HCT116 (cell line): ENCODE results near the gene NINJ2.

Experiments used
- CTCF ChIP-seq, 3 experiments: fragments of 200-600 bp in 1 of 3; sonication (generic) in 1 of 3; IDR thresholded peaks in 2 of 3; conservative IDR thresholded peaks in 1 of 3; 2 replicates each; pipeline ENCODE4 v1.5.1; 2012 to 2017; ENCODE audit warnings: low read depth in 2 of 3, low read length in 2 of 3, antibody characterized with exemption in 1 of 3, borderline replicate concordance in 1 of 3, control low read depth in 1 of 3, mild to moderate bottlenecking in 1 of 3, mixed read lengths in 1 of 3, mixed run types in 1 of 3, moderate library complexity in 1 of 3; ENCODE audit not compliant: insufficient read depth in 1 of 3
- EZH2 ChIP-seq: fragments of 200-600 bp; sonication (generic); IDR thresholded peaks from 2 replicates; pipeline ENCODE4 v1.6.1; 2017; ENCODE audit warnings: antibody characterized with exemption, mixed run types
- POLR2A ChIP-seq: IDR thresholded peaks from 2 replicates; pipeline ENCODE4 v1.7.0; 2011; ENCODE audit warnings: borderline replicate concordance; ENCODE audit not compliant: insufficient read depth, insufficient read length; ENCODE audit errors: extremely low read depth
- RAD21 ChIP-seq: IDR thresholded peaks from 2 replicates; pipeline ENCODE4 v1.6.1; 2012; ENCODE audit warnings: low read depth, mild to moderate bottlenecking
- ZFX ChIP-seq: fragments of 450-650 bp; IDR thresholded peaks from 2 replicates; pipeline ENCODE4 v1.6.1; 2017
- ZNF274 ChIP-seq: fragments of 200-500 bp; sonication (Bioruptor generic); IDR thresholded peaks from 2 replicates; pipeline ENCODE4 v1.6.1; 2014; ENCODE audit warnings: mild to moderate bottlenecking, low read depth, low read length, inconsistent platforms
- TF ChIP-seq, protein P1 (sequence below): IDR thresholded peaks from 2 replicates; pipeline ENCODE4 v1.6.1; 2011; ENCODE audit warnings: mild to moderate bottlenecking, low read length, moderate library complexity; ENCODE audit not compliant: insufficient replicate concordance; ENCODE audit errors: extremely low read depth

DNA sequence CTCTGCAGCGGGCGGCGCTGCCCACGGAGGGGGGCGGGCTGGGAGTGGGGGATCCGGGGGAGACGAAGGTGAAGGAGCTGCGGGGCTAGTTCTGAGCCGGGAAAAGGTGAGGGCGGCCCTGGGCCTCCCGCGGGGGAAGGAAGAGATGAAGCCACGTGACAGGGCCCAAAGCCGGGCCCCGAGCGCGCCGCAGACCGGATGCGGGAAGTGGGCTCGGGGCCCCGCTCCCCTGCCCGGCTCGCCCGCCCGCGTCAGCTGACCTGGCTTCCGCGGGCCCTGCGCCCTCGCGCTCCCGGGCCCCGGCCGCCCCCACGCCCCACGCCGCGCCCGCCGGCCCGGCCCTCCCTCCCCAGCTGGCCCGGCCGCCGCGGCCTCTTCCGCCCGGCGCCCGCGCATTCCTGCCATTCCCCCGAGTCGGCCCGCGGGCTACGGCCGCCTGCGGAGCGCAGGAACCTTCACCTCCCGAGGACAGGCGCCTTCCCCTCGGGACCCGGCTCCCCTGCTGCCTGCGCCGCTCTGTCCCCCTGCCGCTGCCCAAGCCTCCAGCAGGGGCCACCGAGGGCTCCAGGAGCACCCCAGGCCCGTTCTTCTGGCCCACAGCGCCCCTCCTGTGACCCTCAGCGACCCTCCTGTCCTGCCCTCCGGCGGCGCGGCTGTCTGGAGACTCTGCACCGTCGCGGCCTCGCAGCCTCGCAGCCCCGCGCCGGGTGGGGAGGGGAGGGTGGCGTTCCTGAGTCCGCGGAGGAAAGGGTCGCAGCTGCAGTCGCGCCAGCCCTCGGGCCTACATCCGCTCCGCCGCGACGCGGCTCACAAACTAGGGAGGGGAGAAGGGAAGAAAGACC lies 20.4 kb downstream of the NINJ2 start:
- TF ChIP-seq, protein P1, sequence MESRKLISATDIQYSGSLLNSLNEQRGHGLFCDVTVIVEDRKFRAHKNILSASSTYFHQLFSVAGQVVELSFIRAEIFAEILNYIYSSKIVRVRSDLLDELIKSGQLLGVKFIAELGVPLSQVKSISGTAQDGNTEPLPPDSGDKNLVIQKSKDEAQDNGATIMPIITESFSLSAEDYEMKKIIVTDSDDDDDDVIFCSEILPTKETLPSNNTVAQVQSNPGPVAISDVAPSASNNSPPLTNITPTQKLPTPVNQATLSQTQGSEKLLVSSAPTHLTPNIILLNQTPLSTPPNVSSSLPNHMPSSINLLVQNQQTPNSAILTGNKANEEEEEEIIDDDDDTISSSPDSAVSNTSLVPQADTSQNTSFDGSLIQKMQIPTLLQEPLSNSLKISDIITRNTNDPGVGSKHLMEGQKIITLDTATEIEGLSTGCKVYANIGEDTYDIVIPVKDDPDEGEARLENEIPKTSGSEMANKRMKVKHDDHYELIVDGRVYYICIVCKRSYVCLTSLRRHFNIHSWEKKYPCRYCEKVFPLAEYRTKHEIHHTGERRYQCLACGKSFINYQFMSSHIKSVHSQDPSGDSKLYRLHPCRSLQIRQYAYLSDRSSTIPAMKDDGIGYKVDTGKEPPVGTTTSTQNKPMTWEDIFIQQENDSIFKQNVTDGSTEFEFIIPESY: no peak
- TF ChIP-seq ZFX (peak; percentile 95), EZH2 (no peak), RAD21 (no peak), ZNF274 (no peak), CTCF (IDR thresholded peaks at IDR 0.05 in 2 of 3, conservative IDR thresholded peaks at IDR 0.05 in 1 of 3; ENCODE audit: borderline replicate concordance in 1 of 3, insufficient read depth in 1 of 3, low read depth in 2 of 3, low read length in 2 of 3) (peak in 2 of 3 experiments; percentile 29 to 40; a peak in 2 of 6 replicates), POLR2A (peak; percentile 30)
